H1 (cell line): ENCODE data around the gene DPP10. TPM values are rescaled to one million over a fixed set of nuclear protein-coding genes. Genes with fewer than 3 reads are reported as not detected.

Source experiments
- CTCF ChIA-PET: fragments of 300-600 bp; sonication (Branson Sonifier 250); formaldehyde crosslinking; loops from one replicate; lab custom pipeline; 2021; ENCODE audit not compliant: partially characterized antibody; lab: Charles Lee
- POLR2A ChIA-PET: fragments of 300-600 bp; sonication (Branson Sonifier 250); formaldehyde crosslinking; loops from one replicate; lab custom pipeline; 2021; ENCODE audit warnings: inconsistent platforms; ENCODE audit not compliant: partially characterized antibody; lab: Charles Lee
- DNase-seq, 2 experiments: peaks; one replicate each; pipeline versions ENCODE4 v3.0.0 to v3.0.0-alpha.2; 2010 to 2022; ENCODE audit warnings: low spot score in 2 of 2, low read depth in 1 of 2, mixed read lengths in 1 of 2
- FAIRE-seq: peaks from 2 replicates; lab custom pipeline; 2011; peaks lifted over from hg19 to GRCh38; lab: Jason Lieb, UNC
- H2AFZ ChIP-seq: 2 replicates; pipeline ENCODE4 v1.8.1; 2012; ENCODE audit warnings: low read length, inconsistent platforms
- H2AK5ac ChIP-seq: 2 replicates; pipeline ENCODE4 v1.6.1; 2013; ENCODE audit warnings: low read depth, low read length
- H2BK120ac ChIP-seq: replicated peaks from 2 replicates; pipeline ENCODE3; 2013; ENCODE audit warnings: low read depth, low read length, inconsistent platforms
- H2BK12ac ChIP-seq: 2 replicates; pipeline ENCODE4 v1.6.1; 2013; ENCODE audit warnings: low read depth, low read length
- H2BK15ac ChIP-seq: 2 replicates; pipeline ENCODE4 v1.6.1; 2013; ENCODE audit warnings: low read length
- H2BK20ac ChIP-seq: 2 replicates; pipeline ENCODE4 v1.6.1; 2013; ENCODE audit warnings: low read length
- H2BK5ac ChIP-seq: 2 replicates; pipeline ENCODE4 v1.6.1; 2013; ENCODE audit warnings: low read depth, low read length
- H3K14ac ChIP-seq: 2 replicates; pipeline ENCODE4 v1.6.1; 2013; ENCODE audit warnings: inconsistent platforms; ENCODE audit not compliant: insufficient read length
- H3K18ac ChIP-seq: 2 replicates; pipeline ENCODE4 v1.6.1; 2013; ENCODE audit warnings: low read length; ENCODE audit errors: extremely low read depth
- H3K23ac ChIP-seq: 2 replicates; pipeline ENCODE4 v1.6.1; 2013; ENCODE audit warnings: inconsistent platforms; ENCODE audit not compliant: insufficient read length
- H3K23me2 ChIP-seq: 2 replicates; pipeline ENCODE4 v1.6.1; 2013; ENCODE audit warnings: low read depth, low read length
- H3K27ac ChIP-seq: 2 replicates; pipeline ENCODE4 v1.6.1; 2011; ENCODE audit warnings: low read depth, low read length, inconsistent platforms
- H3K27me3 ChIP-seq, 4 experiments: replicated peaks in 1 of 4; 1 replicate in 1 of 4; 2 replicates in 3 of 4; pipeline versions ENCODE4 v1.6.1 to v1.8.1; 2011 to 2013; ENCODE audit warnings: low read length in 3 of 4, mild to moderate bottlenecking in 3 of 4, inconsistent platforms in 2 of 4, mixed read lengths in 2 of 4, moderate library complexity in 1 of 4; ENCODE audit not compliant: control insufficient read depth in 3 of 4, insufficient read depth in 3 of 4; ENCODE audit errors: extremely low read depth in 1 of 4
- H3K36me3 ChIP-seq, 4 experiments: 2 replicates each; pipeline versions ENCODE4 v1.6.1 to v1.8.1; 2011 to 2013; ENCODE audit warnings: mild to moderate bottlenecking in 4 of 4, low read length in 3 of 4, moderate library complexity in 2 of 4, control low read depth in 1 of 4, inconsistent platforms in 1 of 4; ENCODE audit not compliant: insufficient read depth in 4 of 4, control insufficient read depth in 2 of 4
- H3K4ac ChIP-seq: replicated peaks from 2 replicates; pipeline ENCODE3; 2013; ENCODE audit warnings: low read length, low read depth, mixed read lengths, inconsistent platforms; ENCODE audit not compliant: insufficient read length
- H3K4me1 ChIP-seq, 4 experiments: replicated peaks in 1 of 4; 1 replicate in 1 of 4; 2 replicates in 3 of 4; pipeline versions ENCODE4 v1.6.1 to v1.8.1; 2011 to 2013; ENCODE audit warnings: low read length in 3 of 4, inconsistent platforms in 2 of 4, mixed read lengths in 1 of 4; ENCODE audit not compliant: insufficient read depth in 4 of 4, control insufficient read depth in 3 of 4
- H3K4me2 ChIP-seq, 2 experiments: 2 replicates each; pipeline versions ENCODE4 v1.6.1 to v1.8.1; 2011 to 2013; ENCODE audit warnings: low read depth in 2 of 2, low read length in 2 of 2, control low read depth in 1 of 2, inconsistent platforms in 1 of 2, mild to moderate bottlenecking in 1 of 2; ENCODE audit not compliant: insufficient read depth in 1 of 2
- H3K4me3 ChIP-seq, 4 experiments: fragments of 200-600, 300-600 bp in 1 of 4; sonication (generic), shearing (Covaris generic), sonication (Bioruptor Twin) in 1 of 4; 2 replicates each; pipeline versions ENCODE4 v1.5.1 to v1.8.1; 2011 to 2016; ENCODE audit warnings: low read length in 4 of 4, low read depth in 3 of 4, control low read depth in 2 of 4, inconsistent platforms in 2 of 4, mild to moderate bottlenecking in 2 of 4, mixed read lengths in 1 of 4, moderate library complexity in 1 of 4; ENCODE audit not compliant: insufficient read depth in 2 of 4; ENCODE audit errors: extremely low read depth in 1 of 4
- H3K56ac ChIP-seq: replicated peaks from 2 replicates; pipeline ENCODE3; 2013; ENCODE audit warnings: low read depth, mild to moderate bottlenecking, mixed read lengths, low read length, inconsistent platforms; ENCODE audit not compliant: insufficient read length
- H3K79me1 ChIP-seq: 2 replicates; pipeline ENCODE4 v1.6.1; 2013; ENCODE audit warnings: low read depth, low read length, control low read depth
- H3K79me2 ChIP-seq, 2 experiments: 2 replicates each; pipeline versions ENCODE4 v1.6.1 to v1.8.1; 2012 to 2013; ENCODE audit warnings: low read length in 2 of 2, mild to moderate bottlenecking in 2 of 2, inconsistent platforms in 1 of 2; ENCODE audit not compliant: insufficient read depth in 2 of 2, control insufficient read depth in 1 of 2
- H3K9ac ChIP-seq, 4 experiments: replicated peaks in 1 of 4; 1 replicate in 1 of 4; 2 replicates in 3 of 4; pipeline versions ENCODE4 v1.6.1 to v1.8.1; 2011 to 2013; ENCODE audit warnings: low read depth in 3 of 4, low read length in 3 of 4, control low read depth in 2 of 4, mild to moderate bottlenecking in 2 of 4, moderate library complexity in 2 of 4, inconsistent platforms in 1 of 4; ENCODE audit errors: extremely low read depth in 1 of 4
- H3K9me3 ChIP-seq, 2 experiments: 2 replicates each; pipeline versions ENCODE4 v1.6.1 to v1.8.1; 2012 to 2013; ENCODE audit warnings: mild to moderate bottlenecking in 2 of 2, moderate library complexity in 2 of 2, control low read depth in 1 of 2, inconsistent platforms in 1 of 2, low read depth in 1 of 2, low read length in 1 of 2, mixed read lengths in 1 of 2; ENCODE audit not compliant: insufficient read depth in 2 of 2
- H4K20me1 ChIP-seq, 2 experiments: replicated peaks in 1 of 2; 2 replicates each; pipeline versions ENCODE3 to v1.8.1; 2011 to 2013; ENCODE audit warnings: inconsistent platforms in 2 of 2, low read length in 2 of 2, mild to moderate bottlenecking in 1 of 2; ENCODE audit not compliant: insufficient read depth in 2 of 2, control insufficient read depth in 1 of 2
- H4K5ac ChIP-seq: 2 replicates; pipeline ENCODE4 v1.6.1; 2013; ENCODE audit warnings: low read length, low read depth, mixed read lengths, inconsistent platforms; ENCODE audit not compliant: insufficient read length
- H4K8ac ChIP-seq: 2 replicates; pipeline ENCODE4 v1.8.0; 2013; ENCODE audit warnings: mild to moderate bottlenecking, moderate library complexity, low read length, inconsistent platforms; ENCODE audit not compliant: insufficient read depth; ENCODE audit errors: extremely low read depth
- H4K91ac ChIP-seq: replicated peaks from 2 replicates; pipeline ENCODE3; 2013; ENCODE audit warnings: low read length, mixed read lengths, inconsistent platforms; ENCODE audit not compliant: insufficient read length
- ATF3 ChIP-seq: IDR thresholded peaks from 2 replicates; pipeline ENCODE4 v1.6.1; 2011; ENCODE audit warnings: low read depth, mild to moderate bottlenecking, low read length; ENCODE audit not compliant: insufficient read depth
- BRCA1 ChIP-seq: IDR thresholded peaks from 2 replicates; pipeline ENCODE4 v1.6.1; 2012; ENCODE audit warnings: low read depth, low read length, improper control_type of control experiment
- CHD1 ChIP-seq: IDR thresholded peaks from 2 replicates; pipeline ENCODE4 v1.6.1; 2012; ENCODE audit warnings: low read depth, low read length, improper control_type of control experiment
- EP300 ChIP-seq, 2 experiments: IDR thresholded peaks; 1 replicate in 1 of 2; 2 replicates in 1 of 2; pipeline ENCODE4 v1.6.1; 2011 to 2012; ENCODE audit warnings: low read depth in 2 of 2, low read length in 2 of 2, mild to moderate bottlenecking in 2 of 2, borderline replicate concordance in 1 of 2, inconsistent platforms in 1 of 2, moderate library complexity in 1 of 2
- FOSL1 ChIP-seq: IDR thresholded peaks from 2 replicates; pipeline ENCODE4 v1.6.1; 2011; ENCODE audit warnings: mild to moderate bottlenecking, low read depth, low read length, moderate library complexity; ENCODE audit not compliant: insufficient read depth
- GTF2F1 ChIP-seq: IDR thresholded peaks from 2 replicates; pipeline ENCODE4 v1.6.1; 2012; ENCODE audit warnings: low read depth, low read length, improper control_type of control experiment, borderline replicate concordance
- JUND ChIP-seq: IDR thresholded peaks from 2 replicates; pipeline ENCODE4 v1.6.1; 2011; ENCODE audit warnings: mild to moderate bottlenecking, improper control_type of control experiment, low read length
- KDM4A ChIP-seq: IDR thresholded peaks from one replicate; pipeline ENCODE4 v1.7.1; 2012; ENCODE audit warnings: low read depth, mild to moderate bottlenecking, moderate library complexity, low read length, inconsistent platforms; ENCODE audit not compliant: severe bottlenecking
- KDM5A ChIP-seq: fragments of 200-600 bp; IDR thresholded peaks from 2 replicates; pipeline ENCODE4 v1.7.1; 2012; ENCODE audit warnings: mild to moderate bottlenecking, low read length, inconsistent platforms, mixed read lengths
- MAX ChIP-seq: IDR thresholded peaks from 2 replicates; pipeline ENCODE4 v1.6.1; 2012; ENCODE audit warnings: inconsistent platforms
- POLR2AphosphoS5 ChIP-seq: IDR thresholded peaks from 2 replicates; pipeline ENCODE4 v1.6.1; 2011; ENCODE audit warnings: low read depth, low read length
- RAD21 ChIP-seq, 2 experiments: IDR thresholded peaks in 1 of 2; conservative IDR thresholded peaks in 1 of 2; 2 replicates each; pipeline ENCODE4 v1.6.1; 2011; ENCODE audit warnings: low read depth in 2 of 2, low read length in 2 of 2, improper control_type of control experiment in 1 of 2, inconsistent platforms in 1 of 2, mild to moderate bottlenecking in 1 of 2, moderate library complexity in 1 of 2
- SRF ChIP-seq: IDR thresholded peaks from 2 replicates; pipeline ENCODE4 v1.6.1; 2011; ENCODE audit warnings: mild to moderate bottlenecking, low read depth, low read length, moderate library complexity
- WGBS, 2 experiments: shearing (Covaris generic) in 1 of 2; methylation state at CpG; one replicate each; pipeline versions ENCODE4 v1.1.6 to v1.1.7; 2013 to 2015; ENCODE audit warnings: low lambda C conversion rate in 2 of 2, mixed read lengths in 2 of 2, inconsistent platforms in 1 of 2, low coverage in 1 of 2, missing lambda C conversion rate in 1 of 2; ENCODE audit not compliant: insufficient replicate concordance in 2 of 2, insufficient coverage in 1 of 2, insufficient read length in 1 of 2; ENCODE audit errors: extremely low coverage in 1 of 2, missing lambda C conversion rate in 1 of 2; 5-methylcytosine and 5-hydroxymethylcytosine counted together
- polyA plus RNA-seq, 7 experiments: library from polyadenylated mRNA; depleted of rRNA in 3 of 7; stranded (reverse) in 5 of 7; unstranded in 2 of 7; fragments of >200 nt in 5 of 7; fragments of 200-250 nt in 2 of 7; gene quantifications; 1 replicate in 5 of 7; 2 replicates in 1 of 7; 4 replicates in 1 of 7; pipeline versions ENCODE4 v1.2.1 to v1.2.3, GENCODE V29; 2011 to 2013; ENCODE audit warnings: missing spikeins in 2 of 7, mixed read lengths in 2 of 7
- total RNA-seq: library from RNA; stranded (reverse); fragmentation: NEBNext Ultra II Directional; extraction: Animal tissue kit (Norgen Biotek cat#: 25700); gene quantifications from 2 replicates; pipeline ENCODE4 v1.2.1, GENCODE V29; 2021

Gene DPP10
- total and polyA plus RNA-seq, 2 of the 8 experiments (the other 6 are each of a cell fraction or from before 2014, with no cell fraction given) = 3.3 to 7.2 TPM

- no peak overlapping the region for H3K23ac ChIP-seq
- DNase-seq = no peak
- H2AFZ ChIP-seq = no peak overlapping the region
- TF ChIP-seq SRF = no peak
- no peak for TF ChIP-seq RAD21 (IDR thresholded peaks at IDR 0.05 in 1 of 2, conservative IDR thresholded peaks at IDR 0.05 in 1 of 2; ENCODE audit: low read depth in 2 of 2, low read length in 2 of 2)
- no peak for TF ChIP-seq ATF3
- no peak for TF ChIP-seq POLR2AphosphoS5
- no peak for TF ChIP-seq GTF2F1
- TF ChIP-seq MAX = no peak
- TF ChIP-seq FOSL1 = no peak
- TF ChIP-seq KDM4A = no peak
- TF ChIP-seq JUND = no peak
- no peak for TF ChIP-seq KDM5A
- no peak for TF ChIP-seq EP300 (IDR thresholded peaks at IDR 0.05; ENCODE audit: borderline replicate concordance in 1 of 2, low read depth in 2 of 2, low read length in 2 of 2)
- no peak for TF ChIP-seq BRCA1
- TF ChIP-seq CHD1 = no peak
- H3K36me3 ChIP-seq = peaks cover 0 to 10% (median 0%) of the 10 kb centered on the region in 4 experiments; a peak in 1 of 8 replicates
- H2BK15ac ChIP-seq = no peak overlapping the region
- no peak overlapping the region for H4K5ac ChIP-seq
- H3K9ac ChIP-seq = no peak overlapping the region
- WGBS, 2 experiments = 92% methylated on average over 5 of the region's 5 CpGs; no CpG with 5 or more reads in 1 of the 2 experiments
- no peak overlapping the region for H3K4me2 ChIP-seq
- H3K4me1 ChIP-seq = no peaks in the 10 kb centered on the region
- no peak overlapping the region for H3K27ac ChIP-seq
- no peaks in the 10 kb centered on the region for H3K23me2 ChIP-seq
- H2BK12ac ChIP-seq = no peak overlapping the region
- no peak overlapping the region for H3K14ac ChIP-seq
- ChIA-PET POLR2A (no interaction called here), CTCF (no interaction called here)
- no peaks in the 10 kb centered on the region for H4K20me1 ChIP-seq
- no peak overlapping the region for H2AK5ac ChIP-seq
- no peak overlapping the region for H2BK20ac ChIP-seq
- H3K79me2 ChIP-seq = no peaks in the 10 kb centered on the region
- no peaks in the 10 kb centered on the region for H3K79me1 ChIP-seq
- H3K4ac ChIP-seq = no peak overlapping the region
- H3K27me3 ChIP-seq = no peaks in the 10 kb centered on the region
- H3K18ac ChIP-seq = no peak overlapping the region
- H3K4me3 ChIP-seq = no peak overlapping the region
- no peak overlapping the region for H2BK120ac ChIP-seq
- FAIRE-seq = no peak
- H3K9me3 ChIP-seq = peaks cover 0 to 4% of the 10 kb centered on the region in 2 experiments; a peak in 1 of 4 replicates
- H2BK5ac ChIP-seq = no peak overlapping the region
- H3K56ac ChIP-seq = no peak overlapping the region
- no peak overlapping the region for H4K8ac ChIP-seq
- no peak overlapping the region for H4K91ac ChIP-seq
Observed at GRCh38 chr2:114960389-114960788, 517.9 kb downstream of the DPP10 start.
